Coronary artery (tissue), 2 donors: ENCODE data around the gene NR5A1.

Source experiments
- DNase-seq: peaks from one replicate; pipeline ENCODE4 v3.0.0-alpha.2; 2017; ENCODE audit warnings: low spot score
- H3K27ac ChIP-seq, 2 donors: fragments of 200-600 bp; sonication (generic); one replicate each; pipeline ENCODE4 v1.5.1; 2016 to 2019
- H3K4me3 ChIP-seq: fragments of 200-600 bp; sonication (generic); 2 replicates; pipeline ENCODE4 v1.5.1; 2016; ENCODE audit warnings: mild to moderate bottlenecking, moderate library complexity
- TF ChIP-seq, protein P1 (sequence below): fragments of 200-600 bp; sonication (generic); IDR thresholded peaks from one replicate; pipeline ENCODE4 v1.5.1; 2019; ENCODE audit warnings: antibody characterized with exemption

Gene NR5A1

GRCh38 chr9:124482431-124483031, 24.7 kb downstream of the NR5A1 start:
- TF ChIP-seq, protein P1, sequence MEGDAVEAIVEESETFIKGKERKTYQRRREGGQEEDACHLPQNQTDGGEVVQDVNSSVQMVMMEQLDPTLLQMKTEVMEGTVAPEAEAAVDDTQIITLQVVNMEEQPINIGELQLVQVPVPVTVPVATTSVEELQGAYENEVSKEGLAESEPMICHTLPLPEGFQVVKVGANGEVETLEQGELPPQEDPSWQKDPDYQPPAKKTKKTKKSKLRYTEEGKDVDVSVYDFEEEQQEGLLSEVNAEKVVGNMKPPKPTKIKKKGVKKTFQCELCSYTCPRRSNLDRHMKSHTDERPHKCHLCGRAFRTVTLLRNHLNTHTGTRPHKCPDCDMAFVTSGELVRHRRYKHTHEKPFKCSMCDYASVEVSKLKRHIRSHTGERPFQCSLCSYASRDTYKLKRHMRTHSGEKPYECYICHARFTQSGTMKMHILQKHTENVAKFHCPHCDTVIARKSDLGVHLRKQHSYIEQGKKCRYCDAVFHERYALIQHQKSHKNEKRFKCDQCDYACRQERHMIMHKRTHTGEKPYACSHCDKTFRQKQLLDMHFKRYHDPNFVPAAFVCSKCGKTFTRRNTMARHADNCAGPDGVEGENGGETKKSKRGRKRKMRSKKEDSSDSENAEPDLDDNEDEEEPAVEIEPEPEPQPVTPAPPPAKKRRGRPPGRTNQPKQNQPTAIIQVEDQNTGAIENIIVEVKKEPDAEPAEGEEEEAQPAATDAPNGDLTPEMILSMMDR = no peak
- DNase-seq = no peak
- Histone ChIP-seq H3K27ac (no peak overlapping the region), H3K4me3 (no peak overlapping the region)

DNA sequence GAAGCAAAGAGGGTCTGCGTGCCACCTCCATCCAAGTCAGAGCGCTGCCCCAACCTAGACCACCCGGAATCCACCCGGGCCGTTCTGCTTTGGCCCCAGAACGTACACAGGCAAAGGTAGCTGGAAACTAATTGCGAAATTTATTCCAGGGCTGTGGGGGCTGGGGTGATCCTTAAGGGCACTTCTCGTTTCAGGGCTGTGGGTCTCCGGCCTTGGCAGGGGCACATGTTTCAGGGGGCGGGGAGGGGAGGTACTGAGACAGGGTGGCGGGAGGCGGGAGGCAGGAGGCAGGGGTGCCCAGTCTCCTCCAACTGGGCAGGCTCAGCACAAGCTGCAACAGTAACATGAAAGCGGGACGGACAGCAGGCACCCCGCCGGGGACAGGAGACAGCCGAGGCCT, 26.1 kb downstream of the NR5A1 start:
- no peak for DNase-seq
- Histone ChIP-seq H3K27ac (no peak overlapping the region), H3K4me3 (no peak overlapping the region)
- TF ChIP-seq, protein P1 = no peak

GRCh38 chr9:124480621-124480981, 26.6 kb downstream of the NR5A1 start:
- Histone ChIP-seq H3K27ac (no peak overlapping the region), H3K4me3 (no peak overlapping the region)
- TF ChIP-seq, protein P1 = no peak
- no peak for DNase-seq

- TF ChIP-seq, protein P1 = no peak
- DNase-seq = no peak
- no peak overlapping the region for H3K4me3 ChIP-seq
- no peak overlapping the region for H3K27ac ChIP-seq
Measured at GRCh38 chr9:124479947-124480620, 27.1 kb downstream of the NR5A1 start.

DNA sequence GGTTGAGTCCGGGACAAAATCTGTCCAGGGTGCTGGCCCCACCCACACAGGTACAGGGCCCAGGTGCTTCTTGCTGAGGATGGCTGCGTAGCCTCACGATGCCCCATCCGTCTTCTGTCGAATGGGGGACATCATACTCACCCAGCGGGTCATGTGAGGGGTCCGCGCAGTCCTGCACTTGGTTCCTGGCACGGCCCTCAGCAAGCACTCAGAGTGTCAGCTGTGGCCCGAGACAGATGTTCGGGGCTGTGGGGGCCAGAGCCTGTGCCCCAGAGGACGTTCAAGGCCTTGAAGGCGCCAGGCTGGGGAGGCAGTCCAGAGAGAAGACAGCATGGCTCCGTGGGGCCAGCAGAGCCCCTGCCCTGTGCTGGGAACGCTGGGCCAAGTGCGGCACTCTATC, 27.8 kb downstream of the NR5A1 start:
- TF ChIP-seq, protein P1 = no peak
- no peak overlapping the region for H3K4me3 ChIP-seq
- DNase-seq = no peak
- H3K27ac ChIP-seq = no peak overlapping the region

DNA sequence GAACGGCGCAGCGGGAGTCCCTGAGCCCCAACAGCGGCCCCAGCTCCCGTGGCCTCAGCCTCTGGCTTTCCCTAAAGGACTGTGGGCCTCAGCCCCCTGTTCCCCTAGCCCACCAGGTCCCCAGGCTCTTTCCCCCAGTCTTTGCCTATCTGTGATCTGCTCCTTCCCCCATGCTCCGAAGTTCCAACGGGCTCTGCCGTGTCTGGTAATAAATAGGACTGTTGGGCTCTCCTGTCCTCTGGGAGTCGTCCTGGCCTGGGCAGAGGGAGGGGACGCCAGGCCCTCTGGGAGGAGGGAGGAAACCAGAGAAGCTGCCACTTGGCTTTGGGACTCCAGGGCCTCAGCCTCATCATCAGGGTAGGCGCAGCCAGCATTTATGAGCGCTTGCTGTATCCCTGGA, 28.8 kb downstream of the NR5A1 start:
- Histone ChIP-seq H3K27ac (no peak overlapping the region), H3K4me3 (no peak overlapping the region)
- DNase-seq = no peak
- TF ChIP-seq, protein P1 = no peak

GRCh38 chr9:124477648-124478285, 29.4 kb downstream of the NR5A1 start:
- peak overlapping the region; percentile 14 for H3K4me3 ChIP-seq

More at GRCh38 chr9:124477648-124478285, 29.4 kb downstream of the NR5A1 start:
- TF ChIP-seq, protein P1 = no peak
- no peak overlapping the region for H3K27ac ChIP-seq
- no peak for DNase-seq
